ENCODE results near the gene ITCH. TPM values are rescaled to one million over a fixed set of nuclear protein-coding genes. Genes with fewer than 3 reads are reported as not detected.
"Not testable (repeated sequence)": the region's sequence is repeated elsewhere in the genome, so short reads cannot be mapped to it uniquely, and the experiment has no call there.

Gene ITCH
- total RNA-seq, 1 experiment from 2014 or later: 138 TPM

GRCh38 chr20:34396408-34396807 lies 33.3 kb downstream of the ITCH start:
- Histone ChIP-seq H3K36me3 (ENCODE audit: control insufficient read depth, insufficient read depth, low read length) (0 out of 2 replicates have a peak, but pooled peaks cover 6% of the 10 kb centered on the region), H3K27me3 (replicated peaks; ENCODE audit: control insufficient read depth, insufficient read depth, low read length) (no peaks in the 10 kb centered on the region), H3K4me1 (no peaks in the 10 kb centered on the region; the same call in 1 of the 2 replicates), H3K9me3 (no peaks in the 10 kb centered on the region), H3K4me3 (ENCODE audit: low read depth, low read length) (no peak overlapping the region)
- no peak for TF ChIP-seq CTCF (IDR thresholded peaks at IDR 0.05; ENCODE audit: insufficient read depth in 1 of 2, low read depth in 1 of 2, low read length in 1 of 2, severe bottlenecking in 1 of 2, unreplicated experiment in 1 of 2)
- no peak for DNase-seq
- Mint-ChIP-seq H3K4me1 (ENCODE audit: low read depth, unreplicated experiment) (peaks cover 25% of the 10 kb centered on the region), H3K4me3 (ENCODE audit: unreplicated experiment) (no peak overlapping the region), H3K36me3 (ENCODE audit: insufficient read depth, unreplicated experiment) (peaks cover 85% of the 10 kb centered on the region), H3K9me3 (ENCODE audit: unreplicated experiment) (no peaks in the 10 kb centered on the region), H3K27me3 (ENCODE audit: insufficient read depth, unreplicated experiment) (no peaks in the 10 kb centered on the region), H3K27ac (ENCODE audit: unreplicated experiment) (no peak overlapping the region)
- ChIA-PET CTCF (interaction anchor here (0.7 to 2.7 kb wide), 3 partner anchors 10 to 361 kb away, joined by 3 to 10 read pairs (median 4); no protein-coding TSS in a partner anchor), POLR2A (no interaction called here)
- BruUV-seq (replicated peaks): no TSS peak
- intact Hi-C loops (cut with micrococcal nuclease; ENCODE audit: unreplicated experiment): no loop called here

DNA sequence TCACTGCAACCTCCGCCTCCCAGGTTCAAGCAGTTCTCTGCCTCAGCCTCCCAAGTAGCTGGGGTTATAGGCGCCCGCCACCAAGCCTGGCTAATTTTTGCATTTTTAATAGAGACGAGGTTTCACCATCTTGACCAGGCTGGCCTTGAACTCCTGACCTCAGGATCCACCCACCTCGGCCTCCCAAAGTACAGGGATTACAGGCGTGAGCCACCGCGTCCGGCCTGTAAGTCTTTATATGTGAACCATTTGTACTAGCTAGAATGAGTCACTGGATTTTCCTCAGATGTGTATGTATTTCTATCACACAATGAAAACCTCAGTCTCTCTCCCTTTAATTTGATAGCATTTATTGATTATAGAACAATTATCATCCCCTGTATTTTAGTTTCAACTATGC lies 34.0 kb downstream of the ITCH start:
- intact Hi-C loops (cut with micrococcal nuclease; ENCODE audit: unreplicated experiment): no loop called here
- POLR2A ChIA-PET: no interaction called here
- peaks cover 89% of the 10 kb centered on the region for H3K36me3 Mint-ChIP-seq (ENCODE audit: insufficient read depth, unreplicated experiment)
- H3K4me1 Mint-ChIP-seq (ENCODE audit: low read depth, unreplicated experiment): peaks cover 29% of the 10 kb centered on the region
- no peak for DNase-seq
- no peak for TF ChIP-seq CTCF (IDR thresholded peaks at IDR 0.05; ENCODE audit: insufficient read depth in 1 of 2, low read depth in 1 of 2, low read length in 1 of 2, severe bottlenecking in 1 of 2, unreplicated experiment in 1 of 2)
- H3K36me3 ChIP-seq (ENCODE audit: control insufficient read depth, insufficient read depth, low read length): 0 out of 2 replicates have a peak, but pooled peaks cover 6% of the 10 kb centered on the region
- H3K4me3 Mint-ChIP-seq (ENCODE audit: unreplicated experiment): no peak overlapping the region
- H3K27ac Mint-ChIP-seq (ENCODE audit: unreplicated experiment): no peak overlapping the region
- H3K9me3 Mint-ChIP-seq (ENCODE audit: unreplicated experiment): no peaks in the 10 kb centered on the region
- H3K4me3 ChIP-seq (ENCODE audit: low read depth, low read length): no peak overlapping the region
- H3K27me3 Mint-ChIP-seq (ENCODE audit: insufficient read depth, unreplicated experiment): no peaks in the 10 kb centered on the region
- no peaks in the 10 kb centered on the region for H3K27me3 ChIP-seq (replicated peaks; ENCODE audit: control insufficient read depth, insufficient read depth, low read length)
- BruUV-seq (replicated peaks): no TSS peak
- H3K4me1 ChIP-seq: peaks cover 3% of the 10 kb centered on the region; the same call in 1 of the 2 replicates
- CTCF ChIA-PET: interaction anchor here (0.7 to 2.7 kb wide), 3 partner anchors 11 to 360 kb away, joined by 3 to 10 read pairs (median 4); no protein-coding TSS in a partner anchor
- no peaks in the 10 kb centered on the region for H3K9me3 ChIP-seq

- DNase-seq; H3K9me3 ChIP-seq; H3K27me3 ChIP-seq (replicated peaks; ENCODE audit: control insufficient read depth, insufficient read depth, low read length); CTCF ChIA-PET; H3K4me3 ChIP-seq (ENCODE audit: low read depth, low read length); H3K9me3 Mint-ChIP-seq (ENCODE audit: unreplicated experiment); BruUV-seq (replicated peaks); H3K36me3 ChIP-seq (ENCODE audit: control insufficient read depth, insufficient read depth, low read length); H3K27me3 Mint-ChIP-seq (ENCODE audit: insufficient read depth, unreplicated experiment); H3K4me3 Mint-ChIP-seq (ENCODE audit: unreplicated experiment): not testable (repeated sequence)
- H3K4me1 Mint-ChIP-seq (ENCODE audit: low read depth, unreplicated experiment): peaks cover 34% of the 10 kb centered on the region
- peaks cover 75% of the 10 kb centered on the region for H3K36me3 Mint-ChIP-seq (ENCODE audit: insufficient read depth, unreplicated experiment)
- intact Hi-C loops (cut with micrococcal nuclease; ENCODE audit: unreplicated experiment): loop anchor here (2.0 kb wide), 1 partner anchor 88 kb away; no protein-coding TSS in a partner anchor
- peak overlapping the region; percentile 19 for H3K27ac Mint-ChIP-seq (ENCODE audit: unreplicated experiment)
- POLR2A ChIA-PET: interaction anchor here (0.6 kb wide), 1 partner anchor 389 kb away, joined by 4 read pairs; no protein-coding TSS in a partner anchor
- H3K4me1 ChIP-seq: peaks cover 20% of the 10 kb centered on the region
Measured at GRCh38 chr20:34400776-34401175, 37.7 kb downstream of the ITCH start.
